Hematopoietic multipotent progenitor cell treated with erythropoietin and hydrocortisone succinate and interleukin-3 and kit ligand, for 15 days (in vitro differentiated cells): ENCODE data around the gene RBM10.

Experiments
- DNase-seq: peaks from one replicate; pipeline ENCODE4 v3.0.0-alpha.2; 2015; ENCODE audit warnings: low spot score

RBM10 gene

GRCh38 chrX:47198026-47198686 lies 53.1 kb downstream of the RBM10 start:
- no peak for DNase-seq

- DNase-seq, result no peak
Measured at GRCh38 chrX:47198687-47199080, 53.7 kb downstream of the RBM10 start.

GRCh38 chrX:47199286-47199685 lies 54.3 kb downstream of the RBM10 start:
- DNase-seq, result no peak

- DNase-seq, result no peak
Measured at GRCh38 chrX:47200385-47201150, 55.5 kb downstream of the RBM10 start.

GRCh38 chrX:47201345-47201944 lies 56.4 kb downstream of the RBM10 start:
- no peak for DNase-seq

GRCh38 chrX:47202316-47202715 lies 57.3 kb downstream of the RBM10 start:
- DNase-seq, result no peak

GRCh38 chrX:47202877-47203276 lies 57.9 kb downstream of the RBM10 start:
- DNase-seq, result no peak

GRCh38 chrX:47204970-47205369 lies 59.9 kb downstream of the RBM10 start:
- DNase-seq, result no peak

GRCh38 chrX:47206316-47206715 lies 61.3 kb downstream of the RBM10 start:
- DNase-seq, result no peak

GRCh38 chrX:47208108-47208507 lies 63.1 kb downstream of the RBM10 start:
- DNase-seq, result no peak

GRCh38 chrX:47209508-47210238 lies 64.7 kb downstream of the RBM10 start:
- no peak for DNase-seq

GRCh38 chrX:47210661-47211425 lies 65.8 kb downstream of the RBM10 start:
- DNase-seq, result no peak

- no peak for DNase-seq
Measured at GRCh38 chrX:47212381-47213293, 67.6 kb downstream of the RBM10 start.

GRCh38 chrX:47214435-47215077 lies 69.5 kb downstream of the RBM10 start:
- no peak for DNase-seq

GRCh38 chrX:47215291-47215900 lies 70.4 kb downstream of the RBM10 start:
- no peak for DNase-seq

GRCh38 chrX:47216393-47216925 lies 71.4 kb downstream of the RBM10 start:
- DNase-seq, result no peak

GRCh38 chrX:47217121-47217851 lies 72.3 kb downstream of the RBM10 start:
- DNase-seq, result peak; percentile 6

GRCh38 chrX:47217852-47218279 lies 72.8 kb downstream of the RBM10 start:
- DNase-seq, result peak; percentile 88
